Measurements from ENCODE around the gene RPL7L1.
"Not testable (repeated sequence)": the region's sequence is repeated elsewhere in the genome, so short reads cannot be mapped to it uniquely, and the experiment has no call there.

The RPL7L1 gene

DNA sequence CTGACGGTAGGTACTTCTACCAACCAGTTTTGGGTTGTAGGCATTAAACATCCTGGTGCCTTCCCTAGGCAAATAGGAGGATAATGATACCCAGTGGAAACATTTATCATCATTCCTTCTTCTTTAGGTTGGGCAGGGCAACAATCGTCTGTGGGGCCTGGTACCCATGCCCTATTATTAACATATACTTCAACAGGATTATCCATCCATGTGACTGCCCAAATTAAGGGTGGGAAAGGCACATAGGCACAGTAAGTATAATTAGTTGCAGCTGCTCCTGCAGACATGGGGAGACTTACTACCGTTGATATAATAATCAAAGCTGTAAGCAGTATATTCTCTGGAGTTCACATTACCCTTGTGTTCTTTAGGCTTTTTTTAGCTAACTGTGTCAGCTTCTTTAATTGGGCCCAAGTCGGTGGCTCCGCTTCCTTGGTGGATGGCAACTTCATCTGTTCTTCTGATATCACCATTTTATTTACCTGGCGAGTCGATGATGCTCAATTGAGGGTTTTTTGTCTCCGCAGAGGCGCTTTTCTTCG is 16.8 kb downstream of the RPL7L1 start:
- no peak overlapping the region for H3K4me3 ChIP-seq (ENCODE audit: low read depth, low read length)
- TF ChIP-seq, protein P1, sequence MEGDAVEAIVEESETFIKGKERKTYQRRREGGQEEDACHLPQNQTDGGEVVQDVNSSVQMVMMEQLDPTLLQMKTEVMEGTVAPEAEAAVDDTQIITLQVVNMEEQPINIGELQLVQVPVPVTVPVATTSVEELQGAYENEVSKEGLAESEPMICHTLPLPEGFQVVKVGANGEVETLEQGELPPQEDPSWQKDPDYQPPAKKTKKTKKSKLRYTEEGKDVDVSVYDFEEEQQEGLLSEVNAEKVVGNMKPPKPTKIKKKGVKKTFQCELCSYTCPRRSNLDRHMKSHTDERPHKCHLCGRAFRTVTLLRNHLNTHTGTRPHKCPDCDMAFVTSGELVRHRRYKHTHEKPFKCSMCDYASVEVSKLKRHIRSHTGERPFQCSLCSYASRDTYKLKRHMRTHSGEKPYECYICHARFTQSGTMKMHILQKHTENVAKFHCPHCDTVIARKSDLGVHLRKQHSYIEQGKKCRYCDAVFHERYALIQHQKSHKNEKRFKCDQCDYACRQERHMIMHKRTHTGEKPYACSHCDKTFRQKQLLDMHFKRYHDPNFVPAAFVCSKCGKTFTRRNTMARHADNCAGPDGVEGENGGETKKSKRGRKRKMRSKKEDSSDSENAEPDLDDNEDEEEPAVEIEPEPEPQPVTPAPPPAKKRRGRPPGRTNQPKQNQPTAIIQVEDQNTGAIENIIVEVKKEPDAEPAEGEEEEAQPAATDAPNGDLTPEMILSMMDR (IDR thresholded peaks at IDR 0.05; ENCODE audit: low read depth, low read length) = no peak

DNA sequence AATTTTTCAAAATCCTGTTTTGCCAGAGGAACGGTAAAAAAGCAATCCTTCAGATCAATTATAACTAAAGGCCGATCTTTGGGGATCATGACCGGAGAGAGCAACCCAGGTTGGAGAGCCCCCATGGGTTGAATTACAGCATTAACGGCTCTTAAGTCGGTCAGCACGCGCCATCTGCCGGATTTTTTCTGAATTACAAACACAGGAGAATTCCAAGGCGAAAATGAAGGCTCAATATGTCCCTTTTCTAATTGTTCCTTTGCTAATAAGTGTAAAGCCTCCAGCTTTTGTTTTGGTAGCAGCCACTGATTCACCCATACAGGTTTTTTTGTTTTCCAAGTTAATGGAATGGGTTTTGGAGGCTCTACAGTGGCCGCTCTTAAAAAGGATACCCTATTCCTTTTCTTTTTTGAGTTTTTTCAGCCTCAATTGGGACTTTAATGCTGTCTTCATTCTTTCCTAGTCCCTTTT is 19.5 kb downstream of the RPL7L1 start:
- TF ChIP-seq, protein P1 (IDR thresholded peaks at IDR 0.05; ENCODE audit: low read depth, low read length) = peak; percentile 49; the same call in 1 of the 2 replicates
- H3K4me3 ChIP-seq (ENCODE audit: low read depth, low read length) = no peak overlapping the region

- TF ChIP-seq, protein P1 (IDR thresholded peaks at IDR 0.05; ENCODE audit: low read depth, low read length) = no peak
- H3K4me3 ChIP-seq (ENCODE audit: low read depth, low read length) = no peak overlapping the region
Observed at GRCh38 chr6:42899871-42900270, 20.5 kb downstream of the RPL7L1 start.

DNA sequence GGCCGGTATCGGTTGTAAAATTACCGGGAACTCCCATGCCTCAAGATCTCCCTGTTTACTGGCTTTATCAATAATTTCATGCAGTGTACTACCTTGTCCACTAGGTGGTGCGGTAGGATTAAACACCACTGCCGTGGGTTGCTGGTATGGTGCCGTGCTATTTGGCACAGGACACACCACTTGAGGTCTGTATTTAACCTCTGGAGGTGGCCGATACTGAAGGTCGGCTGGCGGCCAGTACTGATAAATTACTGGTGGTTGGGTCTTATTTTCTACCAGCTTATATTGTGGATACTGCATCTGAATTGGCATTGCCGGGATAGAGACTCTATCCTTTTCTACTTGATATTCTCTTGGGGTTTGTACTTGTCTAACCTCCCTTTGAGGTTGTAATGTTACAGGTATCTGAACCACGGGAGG is 22.1 kb downstream of the RPL7L1 start:
- H3K4me3 ChIP-seq (ENCODE audit: low read depth, low read length) = no peak overlapping the region

DNA sequence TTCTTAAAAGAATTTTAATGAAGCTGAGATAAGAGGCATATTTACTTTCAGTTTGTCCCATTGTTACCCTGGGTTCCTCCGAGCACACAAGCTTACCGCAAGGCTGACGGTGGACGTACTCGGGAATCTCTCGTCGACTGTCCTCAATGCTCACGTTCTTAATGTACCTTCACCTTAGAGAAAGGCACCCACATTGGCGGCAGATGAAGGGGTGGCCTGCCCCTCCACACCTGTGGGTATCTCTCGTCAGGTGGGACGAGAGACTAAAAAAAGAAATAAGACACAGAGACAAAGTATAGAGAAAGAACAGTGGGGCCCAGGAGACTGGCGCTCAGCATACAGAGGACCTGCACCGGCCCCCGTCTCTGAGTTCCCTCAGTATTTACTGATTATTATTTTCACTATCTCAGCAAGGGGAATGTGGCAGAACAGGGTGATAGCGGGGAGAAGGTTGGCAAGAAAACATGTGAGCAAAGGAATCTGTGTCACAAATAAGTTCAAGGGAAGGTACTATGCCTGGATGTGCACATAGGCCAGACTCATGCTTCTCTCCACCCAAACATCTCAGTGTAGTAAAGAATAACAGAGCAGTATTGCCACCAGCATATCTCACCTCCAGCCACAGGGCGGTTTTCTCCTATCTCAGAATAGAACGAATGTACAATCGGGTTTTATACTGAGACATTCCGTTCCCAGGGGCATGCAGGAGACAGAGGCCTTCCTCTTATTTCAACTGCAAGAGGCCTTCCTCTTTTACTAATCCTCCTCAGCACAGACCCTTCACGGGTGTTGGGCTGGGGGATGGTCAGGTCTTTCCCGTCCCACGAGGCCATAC is 23.2 kb downstream of the RPL7L1 start:
- H3K4me3 ChIP-seq (ENCODE audit: low read depth, low read length) = not testable (repeated sequence)

More for the DNA sequence above, 22.1 kb downstream of the RPL7L1 start:
- TF ChIP-seq, protein P1 (IDR thresholded peaks at IDR 0.05; ENCODE audit: low read depth, low read length) = peak; percentile 58

DNA sequence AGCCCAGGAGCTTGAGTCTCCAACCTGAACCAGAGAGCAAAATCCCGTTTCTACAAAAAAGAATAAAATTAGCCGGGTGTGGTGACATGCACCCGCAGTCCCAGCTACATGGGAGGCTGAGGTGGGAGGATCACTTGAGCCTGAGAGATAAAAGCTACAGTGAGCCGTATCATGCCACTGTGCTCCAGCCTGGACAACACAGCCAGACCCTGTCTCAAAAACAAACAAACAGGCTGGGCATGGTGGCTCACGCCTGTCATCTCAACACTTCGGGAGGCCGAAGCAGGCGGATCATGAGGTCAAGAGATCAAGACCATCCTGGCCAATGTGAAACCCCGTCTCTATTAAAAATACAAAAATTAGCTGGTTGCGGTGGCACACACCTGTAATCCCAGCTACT is 25.1 kb downstream of the RPL7L1 start:
- H3K4me3 ChIP-seq (ENCODE audit: low read depth, low read length) = no peak overlapping the region
- TF ChIP-seq, protein P1 (IDR thresholded peaks at IDR 0.05; ENCODE audit: low read depth, low read length) = no peak

DNA sequence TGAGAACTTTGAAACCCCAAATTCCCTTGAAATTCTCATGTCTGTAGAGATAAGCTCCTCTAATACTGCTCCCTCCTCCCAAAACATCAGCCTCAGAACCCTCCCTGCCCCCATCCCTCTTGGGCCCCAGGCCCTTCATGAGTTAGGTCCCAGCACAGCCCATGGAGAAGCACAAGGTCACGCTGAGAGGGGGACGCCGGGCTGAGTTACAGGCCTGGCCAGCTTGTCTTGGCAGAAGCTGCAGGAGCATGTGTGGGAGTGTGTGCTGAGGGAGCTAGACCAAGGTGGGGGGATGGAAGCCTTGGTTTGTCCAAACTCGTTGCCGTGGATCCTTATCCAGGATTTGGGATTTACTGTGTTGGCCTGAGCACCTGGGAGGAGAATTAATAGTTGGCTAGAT is 27.9 kb downstream of the RPL7L1 start:
- H3K4me3 ChIP-seq (ENCODE audit: low read depth, low read length) = no peak overlapping the region
- TF ChIP-seq, protein P1 (IDR thresholded peaks at IDR 0.05; ENCODE audit: low read depth, low read length) = no peak
